Prostate gland (tissue), 2 donors: ENCODE measurements around the gene GATA6. TPM values are rescaled to one million over a fixed set of nuclear protein-coding genes. Genes with fewer than 3 reads are reported as not detected.

ENCODE experiments used
- DNase-seq: peaks from one replicate; pipeline ENCODE4 v3.0.0-alpha.2; 2019; ENCODE audit warnings: low spot score
- H3K27ac ChIP-seq, 2 donors: fragments of 200-600 bp; sonication (generic); 2 replicates each; pipeline ENCODE4 v1.5.1; 2017 to 2019
- H3K27me3 ChIP-seq: fragments of 200-600 bp; sonication (generic); replicated peaks from 2 replicates; pipeline ENCODE4 v1.5.1; 2019; ENCODE audit not compliant: insufficient read depth
- H3K36me3 ChIP-seq, 2 donors: fragments of 200-600 bp; sonication (generic); 1 replicate in 1 of 2; 2 replicates in 1 of 2; pipeline versions ENCODE4 v1.5.1 to v1.8.1; 2017 to 2019
- H3K4me1 ChIP-seq: fragments of 200-600 bp; sonication (generic); replicated peaks from 2 replicates; pipeline ENCODE4 v1.5.1; 2019
- H3K4me3 ChIP-seq, 2 donors: fragments of 200-600 bp; sonication (generic); 2 replicates each; pipeline ENCODE4 v1.5.1; 2017 to 2019
- H3K9me3 ChIP-seq: fragments of 200-600 bp; sonication (generic); 2 replicates; pipeline ENCODE4 v1.5.1; 2017
- CTCF ChIP-seq, 4 experiments: fragments of 200-600 bp in 2 of 4; fragments of 450-650 bp in 2 of 4; sonication (generic) in 2 of 4; IDR thresholded peaks; 1 replicate in 3 of 4; 2 replicates in 1 of 4; pipeline ENCODE4 v1.5.1; 2016 to 2019; ENCODE audit warnings: antibody characterized with exemption in 4 of 4, mild to moderate bottlenecking in 2 of 4, moderate library complexity in 2 of 4
- POLR2A ChIP-seq: fragments of 450-650 bp; IDR thresholded peaks from one replicate; pipeline ENCODE4 v1.6.1; 2016; ENCODE audit warnings: antibody characterized with exemption, mild to moderate bottlenecking
- POLR2AphosphoS5 ChIP-seq: sonication (generic); formaldehyde crosslinking; IDR thresholded peaks from one replicate; pipeline ENCODE4 v1.6.1; 2017; ENCODE audit warnings: antibody characterized with exemption
- WGBS: methylation state at CpG from one replicate; pipeline ENCODE4 v1.1.5; 2018; 5-methylcytosine and 5-hydroxymethylcytosine counted together
- intact Hi-C: fragments of 100-400 bp; cut with DNase I; formaldehyde crosslinking; loops from one replicate; pipeline ENCODE4 v1.14.2; 2022
- total RNA-seq, 2 donors: library from RNA; depleted of rRNA; stranded (reverse); fragments of >200 nt; gene quantifications; one replicate each; pipeline ENCODE4 v1.1.0, GENCODE V29; 2016

The GATA6 gene
- total RNA-seq, 2 donors from 2014 or later: 9.8 to 49.0 TPM

GRCh38 chr18:22145160-22145559, 24.2 kb upstream of the GATA6 start:
- Histone ChIP-seq H3K27me3 (no peaks in the 10 kb centered on the region), H3K9me3 (no peaks in the 10 kb centered on the region), H3K36me3 (no peaks in the 10 kb centered on the region), H3K4me1 (no peaks in the 10 kb centered on the region), H3K27ac (no peak overlapping the region), H3K4me3 (no peak overlapping the region)
- no peak for TF ChIP-seq POLR2AphosphoS5
- TF ChIP-seq POLR2A: no peak
- TF ChIP-seq CTCF (IDR thresholded peaks at IDR 0.05): no peak
- WGBS: 94% methylated on average over 3 of the region's 3 CpGs
- no peak for DNase-seq
- intact Hi-C loops: no loop called here

DNA sequence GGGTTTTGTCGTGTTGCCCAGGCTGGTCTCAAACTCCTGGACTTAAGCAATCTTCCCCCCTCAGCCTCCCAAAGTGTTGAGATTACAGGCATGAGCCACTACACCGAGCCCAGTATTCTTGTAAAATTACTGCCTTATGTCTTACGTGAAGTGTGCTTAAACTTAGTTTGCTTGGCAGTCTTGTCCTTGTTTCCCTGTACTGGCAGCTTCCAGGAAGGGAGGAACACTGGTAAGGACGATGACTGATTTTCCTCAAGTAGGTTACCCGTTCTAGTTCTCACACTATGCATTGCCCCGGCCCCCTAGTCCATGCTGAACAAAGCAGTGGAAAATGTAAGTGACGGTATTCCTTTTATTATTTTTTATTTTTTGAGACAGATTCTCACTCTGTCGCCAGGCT, 19.7 kb upstream of the GATA6 start:
- TF ChIP-seq CTCF (IDR thresholded peaks at IDR 0.05): no peak
- TF ChIP-seq POLR2AphosphoS5: no peak
- TF ChIP-seq POLR2A: no peak
- Histone ChIP-seq H3K4me1 (no peaks in the 10 kb centered on the region), H3K4me3 (no peak overlapping the region), H3K27me3 (no peaks in the 10 kb centered on the region), H3K9me3 (no peaks in the 10 kb centered on the region), H3K36me3 (no peaks in the 10 kb centered on the region), H3K27ac (no peak overlapping the region)
- intact Hi-C loops: no loop called here
- no peak for DNase-seq
- WGBS: 73% methylated on average over 8 of the region's 8 CpGs

GRCh38 chr18:22152093-22152492, 17.3 kb upstream of the GATA6 start:
- TF ChIP-seq POLR2AphosphoS5: no peak
- no peak for TF ChIP-seq POLR2A
- TF ChIP-seq CTCF (IDR thresholded peaks at IDR 0.05): no peak
- H3K4me1 ChIP-seq: no peaks in the 10 kb centered on the region
- H3K36me3 ChIP-seq: no peaks in the 10 kb centered on the region
- H3K27me3 ChIP-seq: no peaks in the 10 kb centered on the region
- H3K9me3 ChIP-seq: no peaks in the 10 kb centered on the region
- no peak for DNase-seq
- WGBS: 66% methylated on average over 10 of the region's 10 CpGs
- H3K4me3 ChIP-seq: no peak overlapping the region
- no peak overlapping the region for H3K27ac ChIP-seq
- intact Hi-C loops: no loop called here

- H3K4me3 ChIP-seq: no peak overlapping the region
- H3K36me3 ChIP-seq: no peaks in the 10 kb centered on the region
- TF ChIP-seq POLR2A (no peak), CTCF (IDR thresholded peaks at IDR 0.05) (no peak), POLR2AphosphoS5 (no peak)
- intact Hi-C loops: no loop called here
- no peak for DNase-seq
- no peaks in the 10 kb centered on the region for H3K27me3 ChIP-seq
- 55% methylated on average over 3 of the region's 3 CpGs for WGBS
- no peak overlapping the region for H3K27ac ChIP-seq
- H3K4me1 ChIP-seq: no peaks in the 10 kb centered on the region
- H3K9me3 ChIP-seq: no peaks in the 10 kb centered on the region
Observed at GRCh38 chr18:22153428-22153827, 16.0 kb upstream of the GATA6 start.

- WGBS: 83% methylated on average over 2 of the region's 2 CpGs
- H3K27me3 ChIP-seq: no peaks in the 10 kb centered on the region
- TF ChIP-seq POLR2AphosphoS5: no peak
- TF ChIP-seq POLR2A: no peak
- no peaks in the 10 kb centered on the region for H3K9me3 ChIP-seq
- no peaks in the 10 kb centered on the region for H3K4me1 ChIP-seq
- intact Hi-C loops: no loop called here
- no peak overlapping the region for H3K27ac ChIP-seq
- no peak for DNase-seq
- no peak overlapping the region for H3K4me3 ChIP-seq
- H3K36me3 ChIP-seq: no peaks in the 10 kb centered on the region
Observed at GRCh38 chr18:22155584-22155983, 13.8 kb upstream of the GATA6 start.
